Kasumi-1 (cell line): Measurements from ENCODE around the gene WDR31.
"Not testable (repeated sequence)": the region's sequence is repeated elsewhere in the genome, so short reads cannot be mapped to it uniquely, and the experiment has no call there.

ENCODE experiments used
- DNase-seq, 2 experiments: peaks; one replicate each; lab custom pipeline; 2025; lab: John Stamatoyannopoulos, UW

Gene WDR31

DNA sequence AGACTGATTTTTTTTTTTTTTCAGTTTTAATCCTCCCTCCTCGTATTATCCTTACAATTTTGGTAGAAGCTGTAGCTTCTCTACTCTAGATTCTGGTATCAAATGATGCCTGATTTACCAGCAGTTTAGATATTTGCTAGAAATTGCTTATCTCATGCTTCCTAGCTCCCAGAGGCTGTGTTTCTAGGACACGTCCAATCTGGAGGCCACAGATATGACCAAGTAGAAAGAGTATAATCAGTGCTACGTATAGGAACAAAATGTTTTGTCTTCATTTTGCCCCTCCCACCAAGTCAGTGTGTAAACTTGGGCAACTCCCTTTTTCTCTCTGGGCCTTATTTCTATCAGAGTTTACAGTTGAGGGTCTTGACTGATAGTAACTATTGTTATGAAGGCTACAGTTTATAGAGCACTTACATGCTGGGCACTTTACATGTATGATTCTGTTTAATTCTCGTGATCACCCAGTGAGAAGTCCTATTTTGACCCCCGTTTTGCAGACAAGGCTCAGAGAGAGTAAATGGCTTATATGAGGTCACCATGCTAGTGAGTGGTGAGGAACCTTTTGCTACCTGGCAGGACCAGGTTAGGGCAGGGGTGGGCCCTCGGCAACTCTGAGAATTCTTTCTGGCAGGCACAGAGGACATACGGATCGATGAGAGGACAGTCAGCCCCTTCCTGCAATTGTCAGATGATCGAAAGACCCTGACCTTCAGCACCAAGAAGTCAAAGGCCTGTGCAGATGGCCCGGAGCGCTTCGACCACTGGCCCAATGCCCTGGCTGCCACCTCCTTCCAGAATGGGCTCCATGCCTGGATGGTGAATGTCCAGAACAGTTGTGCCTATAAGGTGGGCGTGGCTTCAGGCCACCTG, 29.1 kb upstream of the WDR31 start:
- DNase-seq, result no peak

DNA sequence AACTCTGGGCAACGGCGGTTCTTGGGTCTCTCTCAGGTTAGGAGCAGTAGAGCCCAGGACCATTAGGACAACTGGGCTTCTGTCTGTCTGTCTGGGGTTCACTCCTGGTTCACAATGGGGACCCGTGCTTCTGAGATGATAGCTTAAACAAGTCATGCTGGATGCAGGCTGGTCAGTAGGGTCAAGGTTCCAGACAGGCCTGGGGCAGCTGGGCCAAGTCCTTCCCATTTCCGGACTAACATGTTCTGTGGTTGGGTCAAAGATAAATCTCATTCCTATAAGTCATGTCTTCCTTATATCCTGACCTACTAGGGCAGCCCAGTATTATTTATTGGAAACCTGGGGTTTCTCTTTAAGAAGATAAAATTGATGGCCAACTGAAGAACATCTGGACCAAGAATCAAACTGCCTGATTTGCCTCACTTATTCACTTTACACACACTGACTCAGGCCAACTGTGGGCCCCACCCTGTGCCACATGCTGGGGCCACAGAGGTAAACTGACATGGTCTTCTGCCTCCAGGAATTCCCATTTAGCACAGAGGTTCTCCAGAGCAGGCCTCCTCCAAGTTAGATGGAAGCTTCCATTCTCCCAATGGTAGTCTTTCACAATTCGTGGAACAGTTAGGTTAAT, 28.4 kb upstream of the WDR31 start:
- no peak for DNase-seq

DNA sequence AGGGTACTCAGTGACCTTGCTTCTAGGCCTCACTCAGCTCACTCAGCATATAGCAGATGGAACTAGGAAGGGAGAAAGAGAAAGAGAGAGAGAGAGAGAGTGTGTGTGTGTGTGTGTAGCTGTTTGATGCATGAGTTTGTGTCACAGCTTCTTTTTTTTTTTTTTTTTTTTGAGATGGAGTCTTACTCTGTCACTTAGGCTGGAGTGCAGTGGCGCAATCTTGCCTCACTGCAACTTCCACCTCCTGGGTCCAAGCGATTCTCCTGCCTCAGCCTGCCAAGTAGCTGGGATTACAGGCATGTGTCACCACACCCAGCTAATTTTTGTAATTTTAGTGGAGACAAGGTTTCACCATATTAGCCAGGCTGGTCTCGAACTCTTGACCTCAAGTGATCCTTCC, 25.6 kb upstream of the WDR31 start:
- not testable (repeated sequence) for DNase-seq

DNA sequence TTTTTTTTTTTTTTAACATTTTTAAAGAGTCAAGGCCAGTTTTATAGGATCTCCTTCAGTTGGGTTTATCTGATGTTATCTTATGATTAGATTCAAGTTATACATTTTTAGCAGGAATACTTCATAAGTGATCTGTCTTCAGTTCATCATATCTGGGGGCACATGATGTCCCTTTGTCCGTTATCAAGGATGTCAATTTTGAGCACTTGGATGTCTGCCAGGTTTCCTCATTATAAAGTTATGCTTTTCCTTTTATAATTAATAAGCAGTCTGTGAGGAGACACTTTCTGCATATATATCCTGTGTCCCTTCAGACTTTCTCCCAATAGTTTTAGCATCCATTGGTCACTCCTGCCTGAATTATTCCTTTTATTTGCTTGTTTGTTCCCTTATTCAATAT, 24.9 kb upstream of the WDR31 start:
- no peak for DNase-seq

DNA sequence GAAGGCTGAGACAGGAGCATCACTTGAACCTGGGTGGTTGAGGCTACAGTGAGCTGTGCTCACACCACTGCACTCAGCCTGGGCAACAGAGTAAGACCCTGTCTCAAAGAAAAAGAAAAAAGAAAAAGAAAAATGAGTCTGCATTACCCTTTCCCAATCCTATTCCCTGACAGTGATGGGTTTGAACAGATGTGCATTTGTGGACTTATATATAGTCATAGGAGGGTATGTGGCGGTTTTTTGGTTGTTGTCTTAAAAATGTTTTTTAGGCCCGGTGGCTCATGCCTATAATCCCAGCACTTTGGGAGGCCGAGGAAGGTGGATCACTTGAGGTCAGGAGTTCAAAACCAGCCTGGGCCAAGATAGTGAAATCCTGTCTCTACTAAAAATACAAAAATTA, 23.3 kb upstream of the WDR31 start:
- DNase-seq, result no peak

DNA sequence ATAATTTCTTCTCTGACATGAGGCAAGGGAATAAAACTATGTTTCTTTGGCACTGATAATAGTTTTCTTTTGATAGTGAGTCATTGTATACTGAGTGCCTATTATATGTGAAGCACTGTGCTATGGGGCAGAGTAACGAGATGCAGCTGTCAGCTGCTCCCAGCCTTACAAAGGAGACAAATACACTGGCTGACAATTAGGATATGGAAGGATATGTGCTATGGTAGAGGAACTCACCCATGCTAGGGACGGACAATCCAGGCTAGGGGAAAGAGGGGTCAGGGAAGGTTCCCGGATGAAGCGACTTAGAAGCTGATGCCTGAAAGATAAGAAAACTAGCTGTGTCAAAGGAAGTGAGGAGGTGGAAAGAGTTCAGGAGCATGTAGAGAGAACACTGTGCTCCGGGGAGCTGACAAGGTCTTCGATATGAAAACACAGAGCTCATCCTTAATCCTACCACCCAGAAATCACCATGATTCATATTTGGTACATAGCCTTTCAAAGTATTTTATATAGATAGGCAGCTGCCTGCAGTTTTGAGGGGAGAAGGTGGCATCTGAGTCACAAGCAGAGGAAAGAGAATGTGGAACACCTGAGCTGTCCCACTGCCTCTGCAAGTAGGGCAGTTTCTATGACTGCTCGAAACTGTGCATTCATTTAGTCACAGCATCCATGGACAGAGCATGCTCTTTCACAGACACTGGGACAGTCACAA, 21.4 kb upstream of the WDR31 start:
- no peak for DNase-seq

DNA sequence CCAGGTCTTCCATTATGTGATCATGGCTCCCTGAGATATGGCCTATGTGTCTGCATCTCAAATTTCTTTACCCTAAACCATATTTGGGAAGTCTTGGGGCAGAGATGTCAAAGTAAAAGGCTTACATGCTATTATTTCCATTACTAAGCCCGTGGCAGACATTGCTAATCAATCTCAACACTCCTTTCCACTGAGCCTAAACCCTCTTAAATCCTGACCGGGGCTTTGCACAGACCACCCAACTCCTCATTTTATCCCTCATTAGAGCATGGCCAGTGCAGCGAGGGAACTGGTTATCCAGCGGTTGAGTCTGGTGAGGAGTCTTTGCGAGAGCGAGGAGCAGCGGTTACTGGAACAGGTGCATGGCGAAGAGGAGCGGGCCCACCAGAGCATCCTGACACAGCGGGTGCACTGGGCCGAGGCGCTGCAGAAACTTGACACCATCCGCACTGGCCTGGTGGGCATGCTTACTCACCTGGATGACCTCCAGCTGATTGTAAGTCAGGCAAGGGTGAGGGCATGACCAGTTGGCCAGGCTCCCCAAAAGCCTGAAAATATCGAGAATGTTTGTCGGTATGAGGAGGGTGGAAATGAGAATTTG, 20.3 kb upstream of the WDR31 start:
- no peak for DNase-seq

DNA sequence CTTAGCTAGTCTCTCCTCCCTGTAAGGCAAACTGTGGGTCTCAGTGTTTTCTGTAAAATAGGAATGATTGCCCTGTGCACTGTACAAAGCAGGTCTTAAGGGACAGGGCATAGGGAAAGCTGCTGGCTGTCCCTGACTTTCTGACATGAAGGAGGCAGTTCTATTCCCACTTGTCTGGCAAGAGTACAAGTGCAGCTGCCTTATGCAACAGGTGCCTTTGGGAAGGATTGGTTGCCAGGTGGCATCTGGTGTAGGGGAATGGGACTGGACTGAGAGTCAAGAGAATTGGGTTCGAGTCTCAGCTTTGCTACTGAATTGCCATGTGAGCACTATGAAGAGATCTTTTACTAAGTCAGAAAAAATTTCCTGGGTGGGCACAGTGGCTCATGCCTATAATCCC, 19.3 kb upstream of the WDR31 start:
- DNase-seq, result no peak

DNA sequence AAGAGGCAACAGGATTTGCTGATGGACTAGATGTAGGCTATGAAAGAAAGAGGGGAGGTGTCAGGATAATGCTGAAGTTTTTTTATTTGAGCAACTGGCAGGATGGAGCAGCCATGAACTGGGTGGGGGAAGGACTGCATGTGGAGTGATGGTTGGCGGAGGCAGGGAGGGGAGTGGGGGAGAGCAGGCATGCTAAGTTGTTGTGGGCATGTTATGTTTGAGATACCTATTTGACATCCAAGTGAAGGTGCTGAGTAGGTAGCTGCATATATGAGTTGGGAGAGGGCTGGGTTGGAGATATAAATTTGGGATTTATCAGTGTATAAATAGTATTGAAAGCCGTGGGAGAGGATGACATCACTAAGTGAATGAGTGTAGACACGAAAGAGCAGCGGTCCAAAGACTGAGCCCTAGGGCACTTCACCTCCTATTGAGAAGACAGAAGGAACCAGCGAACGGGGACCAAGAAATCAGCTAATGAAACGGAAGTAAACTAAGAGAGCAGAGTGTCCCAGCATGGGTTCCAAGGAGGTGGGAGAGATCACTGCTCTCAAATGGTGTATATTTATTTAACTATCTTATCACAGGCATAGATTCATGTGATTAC, 16.7 kb upstream of the WDR31 start:
- DNase-seq, result no peak

DNA sequence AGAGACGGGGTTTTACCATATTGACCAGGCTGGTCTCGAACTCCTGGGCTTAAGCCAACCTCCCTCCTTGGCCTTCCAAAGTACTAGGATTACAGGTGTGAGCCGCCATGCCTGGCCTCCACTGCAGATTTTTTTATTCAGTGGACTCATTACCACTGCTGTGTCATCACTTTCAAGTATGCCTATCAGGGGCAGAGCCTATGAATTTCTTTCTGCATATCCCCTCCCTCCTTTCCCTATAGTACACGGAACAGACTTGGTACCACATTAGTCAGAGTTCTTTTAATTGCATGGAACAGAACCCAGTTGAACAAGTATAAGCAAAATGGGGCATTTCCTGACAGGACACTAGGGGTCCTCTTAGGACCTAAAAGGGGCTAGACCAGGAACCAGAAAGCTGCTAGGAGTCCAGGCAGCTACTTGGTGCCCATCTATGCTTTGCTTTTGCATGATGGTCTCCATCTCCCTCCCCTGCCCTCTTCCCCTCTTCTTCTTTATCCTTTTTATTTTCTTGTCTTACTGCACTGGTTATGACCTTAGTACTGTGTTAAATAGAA, 15.0 kb upstream of the WDR31 start:
- DNase-seq, result no peak

DNA sequence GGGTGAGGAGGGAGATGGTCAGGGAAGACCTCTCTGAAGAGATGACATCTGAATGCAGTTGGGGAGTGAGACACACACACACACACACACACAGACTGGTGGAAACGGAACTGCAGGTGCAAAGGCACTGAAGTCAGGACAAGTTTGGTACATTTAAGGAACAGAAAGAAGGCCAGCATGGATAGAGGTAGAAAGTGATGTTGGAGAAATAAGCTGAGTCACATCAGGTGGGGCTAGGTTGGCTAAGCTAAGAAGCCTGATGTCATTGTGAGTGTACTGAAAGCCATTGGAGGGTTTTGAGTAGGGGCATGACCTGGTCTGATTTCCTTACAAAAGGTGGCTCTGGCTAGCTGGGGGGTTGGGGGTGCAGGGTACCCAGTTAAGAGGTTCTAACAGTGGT, 12.3 kb upstream of the WDR31 start:
- no peak for DNase-seq

DNA sequence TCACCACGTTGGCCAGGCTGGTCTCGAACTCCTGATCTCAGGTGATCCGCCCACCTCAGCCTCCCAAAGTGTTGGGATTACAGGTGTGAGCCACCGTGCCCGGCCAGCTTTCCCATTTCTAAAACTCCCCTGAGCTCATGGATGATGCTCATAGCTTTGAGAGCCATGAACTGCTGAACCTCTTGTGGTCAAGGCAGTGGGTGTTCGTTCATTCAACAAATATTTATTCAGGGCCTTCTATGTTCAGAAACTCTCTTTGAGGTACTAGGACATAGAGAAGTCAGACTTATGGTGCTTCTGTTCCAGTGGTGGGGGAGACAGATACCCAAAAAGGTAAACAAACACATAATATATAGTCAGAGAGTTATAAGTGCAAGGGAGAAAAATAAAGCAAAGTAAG, 11.9 kb upstream of the WDR31 start:
- no peak for DNase-seq

DNA sequence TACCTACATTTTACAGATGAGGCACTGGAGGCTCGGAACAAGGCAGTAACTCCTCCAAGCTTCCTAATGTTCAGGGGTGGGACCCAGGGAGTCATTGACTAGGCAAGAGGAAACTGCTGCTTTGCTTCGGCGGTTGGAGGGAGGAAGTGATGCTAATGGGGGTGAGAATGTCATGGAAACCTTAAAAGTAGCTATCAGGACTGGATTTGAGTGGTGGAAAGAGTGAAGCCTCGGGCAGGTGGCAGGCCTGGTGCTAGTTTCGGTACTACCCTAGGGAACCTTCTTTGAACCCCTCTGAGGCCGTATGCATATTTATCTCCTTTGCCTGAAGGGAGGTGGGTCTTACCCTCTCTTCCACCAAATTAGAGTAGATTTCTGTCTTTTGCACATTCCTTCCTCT, 10.9 kb upstream of the WDR31 start:
- peak; percentile 95 to 96 for DNase-seq

DNA sequence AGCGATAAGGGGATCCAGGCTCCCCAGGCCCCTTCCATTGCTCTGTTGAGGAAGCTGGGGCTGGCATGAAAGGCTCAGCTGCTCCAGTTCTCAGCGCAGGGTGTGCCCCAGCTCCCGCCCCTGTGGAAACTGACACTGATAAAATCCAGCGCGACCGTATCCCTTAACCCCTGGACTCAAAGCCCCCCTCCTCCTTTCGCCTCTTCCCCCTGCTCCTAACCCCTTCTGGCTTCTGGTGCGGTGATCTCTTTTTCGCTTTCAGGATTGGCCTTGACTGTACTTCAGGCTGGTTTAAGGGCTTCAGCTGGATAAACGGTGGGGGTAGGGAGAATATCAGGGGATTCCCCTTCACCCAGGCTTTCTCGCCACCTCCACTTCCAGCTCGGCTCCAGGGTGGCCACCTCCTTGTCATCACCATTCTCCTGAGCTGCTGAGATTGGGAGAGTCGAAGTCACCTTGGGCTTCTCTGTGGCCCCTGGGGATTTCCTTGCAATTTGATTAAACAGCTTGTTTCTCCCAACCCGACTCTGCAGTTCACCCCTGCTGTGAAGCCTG, 10.1 kb upstream of the WDR31 start:
- peak in 1 of 2 experiments; percentile 43 for DNase-seq

DNA sequence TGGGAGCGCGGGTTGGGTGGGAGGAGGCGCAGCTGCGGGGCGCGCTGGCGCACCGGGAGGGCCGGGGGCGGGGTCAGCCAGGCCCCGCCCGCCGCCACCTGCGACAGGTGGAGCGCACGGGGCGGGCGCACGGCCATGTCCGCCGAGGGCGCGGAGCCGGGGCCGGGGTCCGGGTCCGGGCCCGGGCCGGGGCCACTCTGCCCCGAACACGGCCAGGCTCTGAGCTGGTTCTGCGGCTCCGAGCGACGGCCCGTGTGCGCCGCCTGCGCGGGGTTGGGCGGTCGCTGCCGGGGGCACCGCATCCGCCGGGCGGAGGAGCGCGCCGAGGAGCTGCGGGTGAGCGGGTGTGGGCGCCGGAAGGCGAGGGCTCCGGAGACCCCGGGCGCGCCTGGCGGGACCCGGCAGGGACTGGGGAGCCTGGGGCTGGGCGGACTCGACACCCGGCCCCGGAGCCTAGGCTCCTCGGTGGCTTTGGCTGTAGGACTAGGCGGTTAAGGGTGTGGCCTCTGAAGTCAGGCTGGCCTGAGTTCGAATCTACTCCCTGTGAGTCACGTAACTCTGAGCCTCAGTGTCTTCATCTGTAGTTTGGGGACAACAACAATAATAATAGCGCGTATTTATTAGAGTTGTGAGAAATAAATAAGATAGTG, 9.5 kb upstream of the WDR31 start, which contains the start of gene BSPRY:
Gene BSPRY (plus strand): TSS at position 97 of the 650 bp plus-strand sequence. CDS start 39 bp downstream, at position 136.
- peak; percentile 43 to 44 for DNase-seq

DNA sequence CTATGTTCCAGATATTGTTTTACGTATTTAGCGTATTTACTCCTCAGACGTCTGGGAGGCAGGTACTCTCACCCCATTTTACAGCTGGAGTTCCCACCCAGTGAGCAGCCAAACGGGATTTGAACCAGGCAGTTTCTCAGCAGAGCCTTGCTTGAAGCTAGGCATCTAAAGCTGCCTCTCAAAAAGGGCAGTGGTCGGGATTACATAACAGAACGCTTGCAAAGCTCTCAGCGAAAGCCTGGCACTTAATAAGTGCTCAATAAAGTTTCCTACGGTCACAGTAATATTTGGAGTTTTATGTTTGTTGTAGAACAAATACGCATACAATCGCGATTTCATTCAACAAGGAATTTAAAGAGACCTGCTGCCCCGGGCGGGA, 9.0 kb upstream of the WDR31 start:
- DNase-seq, result peak; percentile 9 to 24

DNA sequence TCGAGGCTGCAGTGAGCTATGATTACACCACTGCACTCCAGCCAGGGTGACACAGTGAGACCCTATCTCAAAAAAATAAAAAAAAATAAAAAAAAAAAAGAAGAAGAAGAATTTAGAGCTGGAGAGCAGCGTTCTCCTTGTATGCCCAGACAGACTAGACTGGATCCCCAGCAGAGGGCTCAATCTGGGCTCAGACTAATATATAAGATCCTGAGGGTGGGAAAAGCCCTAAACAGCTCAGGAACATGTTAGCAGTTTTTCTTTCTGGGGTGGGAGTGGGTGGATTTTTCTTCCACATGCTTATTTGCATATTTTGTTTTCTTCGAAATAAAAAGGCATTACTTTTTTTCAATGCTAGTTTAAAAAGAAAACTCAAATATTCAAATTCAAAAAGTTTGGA, 8.4 kb upstream of the WDR31 start:
- peak in 1 of 2 experiments; percentile 14 for DNase-seq

DNA sequence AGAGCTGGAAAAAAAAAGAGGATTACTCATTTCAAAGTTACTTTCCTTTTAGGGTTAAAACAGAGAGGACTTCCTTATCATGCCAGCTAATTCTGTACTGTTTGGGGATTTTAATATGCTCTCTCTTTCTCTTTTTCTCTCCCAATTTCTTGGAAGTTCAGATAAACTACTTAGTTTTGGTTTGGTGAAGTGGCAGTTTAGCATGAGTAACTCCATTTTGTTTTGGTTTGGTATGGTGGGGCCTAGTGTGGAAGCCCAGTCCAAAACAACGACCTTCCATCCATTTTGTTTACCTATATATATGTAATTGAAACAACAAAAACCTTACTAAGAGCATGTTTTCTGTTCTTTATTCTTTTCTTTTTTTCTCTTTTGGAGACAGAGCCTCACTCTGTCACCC, 5.6 kb upstream of the WDR31 start:
- no peak for DNase-seq

DNA sequence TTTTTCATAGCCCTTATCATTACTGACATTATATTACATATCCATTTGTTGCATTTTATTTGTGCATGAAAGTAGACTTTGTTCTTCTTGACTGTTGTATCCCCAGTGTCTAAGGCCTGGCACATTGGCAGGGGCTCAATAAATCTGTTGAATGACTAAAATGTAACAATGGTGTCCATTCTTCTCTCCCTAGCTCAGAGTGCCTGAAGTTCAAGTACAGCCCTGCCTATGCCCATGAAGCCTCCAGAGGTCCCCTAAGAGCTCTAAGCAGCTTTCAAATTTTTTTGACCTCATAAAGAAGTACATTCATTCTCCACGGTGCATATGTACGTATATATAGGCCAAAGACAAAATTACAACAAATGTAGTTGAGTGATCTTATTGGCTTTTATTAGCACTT, 5.1 kb upstream of the WDR31 start:
- no peak for DNase-seq

DNA sequence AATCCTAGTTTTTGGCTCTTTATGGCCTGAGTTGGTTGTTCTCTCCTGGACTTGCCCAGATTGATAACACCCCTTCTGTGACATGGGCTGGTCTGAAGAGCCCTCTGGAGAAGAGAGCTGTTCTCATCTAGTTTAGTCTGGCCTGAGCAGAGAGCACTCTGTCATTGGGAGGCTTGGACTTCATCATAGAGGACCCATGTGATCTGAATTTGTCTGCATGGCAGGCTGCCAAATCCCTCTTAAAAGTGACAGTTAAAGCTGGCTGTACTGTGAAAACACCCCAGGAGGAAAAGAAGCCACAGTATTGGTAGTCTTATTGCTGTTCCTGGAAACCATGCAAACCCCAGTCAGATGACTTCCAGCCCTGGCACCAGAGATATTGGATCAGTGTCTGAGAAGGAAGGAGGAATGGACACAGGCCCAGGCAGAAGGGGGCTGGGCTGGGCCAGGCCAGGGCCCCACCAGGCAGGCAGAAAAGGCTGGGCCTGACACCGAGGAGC, 3.7 kb upstream of the WDR31 start:
- DNase-seq, result peak; percentile 77 to 82
